GM21423 (cell line): Measurements from ENCODE around the gene GABRD.
"Not testable (repeated sequence)": the region's sequence is repeated elsewhere in the genome, so short reads cannot be mapped to it uniquely, and the experiment has no call there.

Experiments used
- ATAC-seq: cut with Tn5 transposase; IDR thresholded peaks from one replicate; pipeline ENCODE4 v1.9.1; 2021; ENCODE audit warnings: mild to moderate bottlenecking, moderate library complexity; ENCODE audit not compliant: unreplicated experiment

GABRD gene, protein sequence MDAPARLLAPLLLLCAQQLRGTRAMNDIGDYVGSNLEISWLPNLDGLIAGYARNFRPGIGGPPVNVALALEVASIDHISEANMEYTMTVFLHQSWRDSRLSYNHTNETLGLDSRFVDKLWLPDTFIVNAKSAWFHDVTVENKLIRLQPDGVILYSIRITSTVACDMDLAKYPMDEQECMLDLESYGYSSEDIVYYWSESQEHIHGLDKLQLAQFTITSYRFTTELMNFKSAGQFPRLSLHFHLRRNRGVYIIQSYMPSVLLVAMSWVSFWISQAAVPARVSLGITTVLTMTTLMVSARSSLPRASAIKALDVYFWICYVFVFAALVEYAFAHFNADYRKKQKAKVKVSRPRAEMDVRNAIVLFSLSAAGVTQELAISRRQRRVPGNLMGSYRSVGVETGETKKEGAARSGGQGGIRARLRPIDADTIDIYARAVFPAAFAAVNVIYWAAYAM

GRCh38 chr1:2019172-2019543 is at the start of gene GABRD:
Gene GABRD (plus strand): TSS chr1:2019345. CDS start chr1:2019424, 79 bp downstream.
- ATAC-seq: no peak

- no peak for ATAC-seq
These were observed 49.6 kb upstream of the GABRD start for GRCh38 chr1:1969505-1969900.

GRCh38 chr1:1969953-1970716 is 49.0 kb upstream of the GABRD start:
- ATAC-seq: no peak

GRCh38 chr1:1971017-1971416 is 48.1 kb upstream of the GABRD start:
- no peak for ATAC-seq

GRCh38 chr1:1971688-1972087 is 47.5 kb upstream of the GABRD start:
- ATAC-seq: no peak

DNA sequence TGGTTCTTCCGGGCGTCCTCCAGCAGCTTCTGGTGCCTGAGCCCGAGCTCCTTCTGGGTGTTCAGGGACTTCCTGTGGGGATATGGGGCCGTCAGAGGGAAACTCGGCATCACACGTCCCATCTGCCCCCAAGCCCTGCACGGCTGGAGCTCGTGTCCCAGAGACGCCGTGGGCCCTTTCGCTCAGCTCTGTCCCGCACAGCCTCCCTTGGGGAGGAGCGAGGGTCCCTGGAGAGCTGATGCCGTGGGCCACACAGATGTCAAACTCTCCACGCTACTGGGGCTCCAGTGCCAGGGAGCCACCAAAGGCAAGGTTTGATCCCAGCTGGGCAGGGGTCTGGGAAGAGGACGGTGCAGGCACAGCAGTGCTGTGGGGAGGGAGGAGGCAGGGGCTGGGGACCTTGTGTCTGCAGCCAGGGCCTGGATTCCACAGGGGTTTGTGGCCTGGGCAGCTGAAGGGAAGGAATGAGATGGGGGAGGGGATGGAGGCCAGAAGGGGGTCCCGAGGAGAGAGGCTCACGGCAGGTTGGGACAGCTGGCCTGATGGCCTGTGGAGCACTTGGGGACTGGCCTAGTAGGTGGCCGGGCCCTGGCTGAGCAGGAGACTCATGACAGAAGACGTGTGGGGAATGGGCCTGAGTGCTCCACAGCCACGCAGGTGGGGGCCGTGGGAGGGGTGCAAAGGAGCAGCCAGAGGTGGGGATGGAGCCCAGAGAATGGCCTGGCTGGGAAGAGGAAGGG is 46.0 kb upstream of the GABRD start:
- no peak for ATAC-seq

DNA sequence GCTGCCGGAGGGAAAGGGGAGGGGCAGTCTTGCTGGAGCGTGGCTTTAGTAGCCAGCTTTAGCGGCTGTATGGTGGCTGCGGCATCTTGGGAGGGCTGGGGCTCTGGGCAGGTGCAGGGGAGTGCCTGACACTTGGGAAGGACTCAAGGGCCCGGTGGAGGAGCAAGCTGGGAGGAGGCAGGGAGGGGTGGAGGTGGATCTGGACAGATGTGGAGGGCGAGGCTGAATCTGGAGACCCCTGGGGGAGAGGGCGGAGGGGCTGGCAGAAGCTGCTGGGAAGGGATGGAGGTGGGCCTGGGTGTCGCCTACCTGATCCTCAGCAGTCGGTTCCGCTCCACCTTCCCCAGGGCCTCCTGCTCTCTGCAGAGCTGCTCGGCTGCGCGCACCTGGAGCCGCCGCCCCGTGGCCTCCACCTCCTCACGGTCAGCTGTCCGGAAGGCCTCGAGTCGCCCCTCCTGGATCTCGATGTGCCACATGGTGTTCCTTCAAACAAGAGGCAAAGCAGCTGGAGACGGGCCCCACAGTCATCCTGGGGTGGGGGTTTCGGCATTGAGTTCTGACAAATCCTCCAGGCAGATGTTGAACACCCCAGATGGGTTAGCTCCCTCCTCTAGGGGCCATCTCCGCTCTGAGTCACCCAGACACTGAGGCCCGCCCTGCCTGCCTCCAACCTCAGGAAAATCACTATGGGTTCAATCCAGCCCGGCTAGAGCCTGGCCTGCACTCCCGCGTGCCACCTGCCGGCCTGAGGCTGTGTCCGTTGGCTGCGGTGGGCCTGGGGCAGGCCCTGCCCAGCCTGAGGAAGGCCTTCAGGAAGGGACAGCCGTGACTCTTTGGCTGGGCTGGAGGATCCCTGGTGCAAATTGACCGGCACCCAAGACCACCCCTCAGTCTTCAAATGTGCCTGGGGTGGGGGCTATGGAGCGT is 45.2 kb upstream of the GABRD start:
- no peak for ATAC-seq

GRCh38 chr1:1974834-1975233 is 44.3 kb upstream of the GABRD start:
- ATAC-seq: no peak

- ATAC-seq: no peak
These were observed 43.6 kb upstream of the GABRD start for GRCh38 chr1:1975535-1975934.

- no peak for ATAC-seq
These were observed 43.1 kb upstream of the GABRD start for GRCh38 chr1:1976031-1976430.

- ATAC-seq: no peak
These were observed 41.0 kb upstream of the GABRD start for GRCh38 chr1:1978108-1978507.

- ATAC-seq: not testable (repeated sequence)
These were observed 40.3 kb upstream of the GABRD start for GRCh38 chr1:1978690-1979481.

DNA sequence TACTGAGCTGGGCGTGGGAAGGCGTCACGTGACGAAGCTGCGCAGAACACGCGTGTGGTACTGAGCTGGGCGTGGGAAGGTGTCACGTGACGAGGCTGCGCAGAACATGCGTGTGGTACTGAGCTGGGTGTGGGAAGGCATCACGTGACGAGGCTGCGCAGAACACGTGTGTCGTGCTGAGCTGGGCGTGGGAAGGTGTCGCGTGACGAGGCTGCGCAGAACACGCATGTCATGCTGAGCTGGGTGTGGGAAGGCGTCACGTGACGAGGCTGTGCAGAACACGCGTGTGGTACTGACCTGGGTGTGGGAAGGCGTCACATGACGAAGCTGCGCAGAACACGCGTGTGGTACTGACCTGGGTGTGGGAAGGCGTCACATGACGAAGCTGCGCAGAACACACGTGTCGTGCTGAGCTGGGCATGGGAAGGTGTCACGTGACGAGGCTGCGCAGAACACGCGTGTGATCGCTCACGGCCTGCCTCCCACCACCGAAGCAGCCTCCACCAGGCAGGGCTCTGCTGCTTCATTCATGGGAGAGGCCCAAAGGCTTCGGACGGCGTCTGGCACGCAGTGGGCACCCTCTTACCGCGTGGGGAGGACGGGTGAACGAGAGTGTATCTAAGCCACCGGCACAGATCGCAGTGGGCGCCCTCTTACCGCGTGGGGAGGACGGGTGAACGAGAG is 39.5 kb upstream of the GABRD start:
- no peak for ATAC-seq

GRCh38 chr1:1980467-1981141 is 38.5 kb upstream of the GABRD start:
- ATAC-seq: no peak

DNA sequence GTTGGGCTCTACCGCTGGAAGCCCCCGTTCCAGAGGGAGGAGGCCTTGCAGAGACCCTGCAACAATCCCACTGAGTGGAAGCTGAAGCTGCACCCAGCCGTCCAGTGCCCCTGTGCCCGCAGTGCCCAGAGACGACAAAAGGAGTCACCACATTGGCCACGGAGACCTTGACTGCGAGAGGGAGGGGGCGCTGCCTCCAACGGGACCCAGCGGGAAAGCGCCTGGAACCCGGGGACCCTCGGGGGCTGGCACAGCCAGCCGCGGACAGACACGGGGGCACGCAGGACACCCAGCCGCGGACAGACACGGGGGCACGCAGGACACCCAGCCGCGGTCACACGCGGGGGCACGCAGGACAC is 38.0 kb upstream of the GABRD start:
- ATAC-seq: no peak

DNA sequence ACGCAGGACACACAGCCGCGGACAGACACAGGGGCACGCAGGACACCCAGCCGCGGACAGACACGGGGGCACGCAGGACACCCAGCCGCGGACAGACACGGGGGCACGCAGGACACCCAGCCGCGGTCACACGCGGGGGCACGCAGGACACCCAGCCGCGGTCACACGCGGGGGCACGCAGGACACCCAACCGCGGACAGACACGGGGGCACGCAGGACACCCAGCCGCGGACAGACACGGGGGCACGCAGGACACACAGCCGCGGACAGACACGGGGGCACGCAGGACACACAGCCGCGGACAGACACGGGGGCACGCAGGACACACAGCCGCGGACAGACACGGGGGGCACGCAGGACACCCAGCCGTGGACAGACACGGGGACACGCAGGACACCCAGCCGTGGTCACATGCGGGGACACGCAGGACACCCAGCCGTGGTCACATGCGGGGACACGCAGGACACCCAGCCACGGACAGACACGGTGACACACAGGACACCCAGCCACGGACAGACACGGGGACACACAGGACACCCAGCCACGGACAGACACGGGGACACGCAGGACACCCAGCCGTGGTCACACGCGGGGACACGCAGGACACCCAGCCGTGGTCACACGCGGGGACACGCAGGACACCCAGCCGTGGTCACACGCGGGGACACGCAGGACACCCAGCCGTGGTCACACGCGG is 37.4 kb upstream of the GABRD start:
- not testable (repeated sequence) for ATAC-seq

GRCh38 chr1:1982379-1983232 is 36.5 kb upstream of the GABRD start:
- no peak for ATAC-seq
